HCT116 (cell line): ENCODE measurements around the gene SUGCT. TPM values are rescaled to one million over a fixed set of nuclear protein-coding genes. Genes with fewer than 3 reads are reported as not detected.

Experiments
- ATAC-seq: fragments of 200-7000 bp; cut with Tn5 transposase; 2 replicates; pipeline ENCODE4 v1.9.1; 2020; ENCODE audit warnings: mild to moderate bottlenecking, moderate library complexity
- BruUV-seq: library from RNA; stranded (reverse); fragments of 400-500 nt; replicated peaks from 2 replicates; lab custom pipeline; 2021; lab: Mats Ljungman, UMichigan
- CTCF ChIA-PET: fragments of 300-600 bp; sonication (Branson Sonifier 250); formaldehyde crosslinking; loops from one replicate; lab custom pipeline; 2021; ENCODE audit warnings: antibody characterized with exemption; lab: Charles Lee
- POLR2A ChIA-PET: fragments of 300-600, 350-600 bp; sonication (Branson Sonifier 250); formaldehyde crosslinking; loops from one replicate; lab custom pipeline; 2021; ENCODE audit warnings: antibody characterized with exemption; lab: Charles Lee
- RAD21 ChIA-PET, 2 experiments: fragments of 300-600 bp; sonication (Branson Sonifier 250); formaldehyde crosslinking; loops; one replicate each; lab custom pipeline; 2023; ENCODE audit warnings: low total read pairs in 2 of 2; ENCODE audit not compliant: uncharacterized antibody in 2 of 2, unreplicated experiment in 2 of 2, low non-redundant PET in 1 of 2; lab: Charles Lee
- DNase-seq: peaks from one replicate; pipeline ENCODE4 v3.0.0-alpha.2; 2010; ENCODE audit warnings: low read depth, low spot score
- H2AFZ ChIP-seq: fragments of 200-600 bp; shearing (Covaris generic), sonication (generic); 2 replicates; pipeline ENCODE4 v1.6.1; 2017; ENCODE audit warnings: low read depth, mixed run types, mixed read lengths, antibody characterized with exemption, low read length; ENCODE audit not compliant: poor library complexity, severe bottlenecking
- H3K27ac ChIP-seq: 2 replicates; pipeline ENCODE4 v1.5.1; 2012; ENCODE audit warnings: low read depth, low read length
- H3K27me3 ChIP-seq: fragments of 200-600 bp; sonication (generic); 2 replicates; pipeline ENCODE4 v1.6.1; 2016; ENCODE audit warnings: mixed run types, low read length, mixed read lengths; ENCODE audit not compliant: insufficient read depth
- H3K36me3 ChIP-seq, 2 experiments: fragments of 200-500 bp in 1 of 2; fragments of 200-600 bp in 1 of 2; sonication (Bioruptor generic) in 1 of 2; sonication (generic) in 1 of 2; 2 replicates each; pipeline versions ENCODE4 v1.5.1 to v1.6.1; 2014 to 2016; ENCODE audit warnings: low read length in 2 of 2, inconsistent platforms in 1 of 2, mixed read lengths in 1 of 2, mixed run types in 1 of 2; ENCODE audit not compliant: insufficient read depth in 2 of 2, control insufficient read depth in 1 of 2
- H3K4me1 ChIP-seq, 2 experiments: fragments of 200-600 bp in 1 of 2; sonication (generic) in 1 of 2; 2 replicates each; pipeline versions ENCODE4 v1.5.1 to v1.6.1; 2012 to 2017; ENCODE audit warnings: low read length in 2 of 2, inconsistent platforms in 1 of 2, mild to moderate bottlenecking in 1 of 2, mixed read lengths in 1 of 2, mixed run types in 1 of 2, moderate library complexity in 1 of 2; ENCODE audit not compliant: insufficient read depth in 2 of 2, control insufficient read depth in 1 of 2
- H3K4me2 ChIP-seq: fragments of 200-600 bp; sonication (generic); 2 replicates; pipeline ENCODE4 v1.6.1; 2017; ENCODE audit warnings: mixed run types, low read length, mixed read lengths
- H3K4me3 ChIP-seq, 2 experiments: fragments of 200-600 bp in 1 of 2; sonication (generic) in 1 of 2; replicated peaks in 1 of 2; 2 replicates each; pipeline ENCODE4 v1.5.1; 2011 to 2016; ENCODE audit warnings: low read length in 2 of 2, control low read depth in 1 of 2, low read depth in 1 of 2, mild to moderate bottlenecking in 1 of 2, mixed read lengths in 1 of 2, mixed run types in 1 of 2
- H3K79me2 ChIP-seq: fragments of 200-600 bp; sonication (generic); 2 replicates; pipeline ENCODE4 v1.6.1; 2017; ENCODE audit warnings: mild to moderate bottlenecking, mixed run types, low read length, moderate library complexity, mixed read lengths; ENCODE audit not compliant: insufficient read depth
- H3K9ac ChIP-seq: fragments of 200-600 bp; sonication (generic); 2 replicates; pipeline ENCODE4 v1.6.1; 2016; ENCODE audit warnings: low read length, mixed read lengths
- H3K9me2 ChIP-seq: fragments of 200-600 bp; sonication (generic), shearing (Covaris generic); 2 replicates; pipeline ENCODE4 v1.6.1; 2017; ENCODE audit warnings: mixed run types, mild to moderate bottlenecking, moderate library complexity; ENCODE audit not compliant: insufficient read depth
- H3K9me3 ChIP-seq, 2 experiments: fragments of 200-500 bp in 1 of 2; fragments of 200-600 bp in 1 of 2; sonication (Bioruptor generic) in 1 of 2; sonication (generic) in 1 of 2; 2 replicates each; pipeline ENCODE4 v1.6.1; 2014 to 2017; ENCODE audit warnings: low read length in 2 of 2, mixed read lengths in 2 of 2, inconsistent platforms in 1 of 2, low read depth in 1 of 2, mild to moderate bottlenecking in 1 of 2, mixed run types in 1 of 2, moderate library complexity in 1 of 2; ENCODE audit not compliant: control insufficient read depth in 1 of 2, insufficient read depth in 1 of 2
- H4K20me1 ChIP-seq: fragments of 200-600 bp; sonication (generic), shearing (Covaris generic); 2 replicates; pipeline ENCODE4 v1.6.1; 2017; ENCODE audit warnings: mixed run types, mild to moderate bottlenecking, moderate library complexity; ENCODE audit not compliant: insufficient read depth
- CBX3 ChIP-seq: IDR thresholded peaks from 2 replicates; pipeline ENCODE4 v1.6.1; 2012; ENCODE audit warnings: low read depth
- CEBPB ChIP-seq: IDR thresholded peaks from 2 replicates; pipeline ENCODE4 v1.6.1; 2012; ENCODE audit warnings: low read depth
- ELF1 ChIP-seq: IDR thresholded peaks from 2 replicates; pipeline ENCODE4 v1.6.1; 2012; ENCODE audit warnings: low read depth, borderline replicate concordance
- JUND ChIP-seq: IDR thresholded peaks from 2 replicates; pipeline ENCODE4 v1.6.1; 2012
- SP1 ChIP-seq: IDR thresholded peaks from 2 replicates; pipeline ENCODE4 v1.6.1; 2012; ENCODE audit warnings: low read depth
- SRF ChIP-seq: IDR thresholded peaks from 2 replicates; pipeline ENCODE4 v1.6.1; 2012; ENCODE audit warnings: low read depth
- YY1 ChIP-seq: IDR thresholded peaks from 2 replicates; pipeline ENCODE4 v1.6.1; 2011; ENCODE audit warnings: low read length, low read depth, moderate library complexity, mild to moderate bottlenecking; ENCODE audit not compliant: insufficient replicate concordance; ENCODE audit errors: extremely low read depth
- ZFX ChIP-seq: fragments of 450-650 bp; IDR thresholded peaks from 2 replicates; pipeline ENCODE4 v1.6.1; 2017
- intact Hi-C: fragments of 100-400 bp; cut with micrococcal nuclease; formaldehyde crosslinking; loops from 2 replicates; pipeline ENCODE4 v1.10.0; 2022
- total RNA-seq: library from RNA; stranded (reverse); gene quantifications from one replicate; pipeline ENCODE4 v1.2.1, GENCODE V29; 2021; ENCODE audit not compliant: unreplicated experiment
- TF ChIP-seq, protein P1 (sequence below): IDR thresholded peaks from 2 replicates; pipeline ENCODE4 v1.6.1; 2012
- TF ChIP-seq, protein P2 (sequence below), 3 experiments: fragments of 200-600 bp in 1 of 3; sonication (generic) in 1 of 3; IDR thresholded peaks in 2 of 3; conservative IDR thresholded peaks in 1 of 3; 2 replicates each; pipeline ENCODE4 v1.5.1; 2012 to 2017; ENCODE audit warnings: low read depth in 2 of 3, low read length in 2 of 3, antibody characterized with exemption in 1 of 3, borderline replicate concordance in 1 of 3, control low read depth in 1 of 3, mild to moderate bottlenecking in 1 of 3, mixed read lengths in 1 of 3, mixed run types in 1 of 3, moderate library complexity in 1 of 3; ENCODE audit not compliant: insufficient read depth in 1 of 3
- TF ChIP-seq, protein P3 (sequence below): IDR thresholded peaks from 2 replicates; pipeline ENCODE4 v1.6.1; 2012

The SUGCT gene
- total RNA-seq, 1 experiment from 2014 or later: 4.4 TPM

DNA sequence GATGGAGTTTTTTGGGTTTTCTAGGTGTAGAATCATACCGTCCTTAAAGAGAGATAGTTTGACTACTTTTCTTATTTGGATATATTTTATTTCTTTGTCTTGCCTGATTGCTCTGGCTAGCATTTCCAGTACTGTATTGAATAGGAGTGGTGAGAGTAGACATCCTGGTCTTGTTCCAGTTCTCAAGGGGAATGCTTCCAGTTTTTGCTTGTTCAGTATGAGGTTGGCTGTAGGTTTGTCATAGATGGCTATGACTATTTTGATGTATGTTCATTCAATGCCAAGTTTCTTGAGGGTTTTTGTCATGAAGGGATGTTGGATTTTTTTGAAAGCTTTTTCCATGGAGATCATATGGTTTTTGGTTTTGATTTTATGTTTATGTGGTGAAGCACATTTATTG is 676.9 kb downstream of the SUGCT start:
- H3K9me3 ChIP-seq: no peaks in the 10 kb centered on the region
- H3K79me2 ChIP-seq: no peaks in the 10 kb centered on the region
- H3K4me2 ChIP-seq: no peak overlapping the region
- intact Hi-C loops: no loop called here
- H3K27me3 ChIP-seq: no peaks in the 10 kb centered on the region
- ChIA-PET POLR2A (no interaction called here), RAD21 (no interaction called here), CTCF (no interaction called here)
- no peak overlapping the region for H2AFZ ChIP-seq
- BruUV-seq: no TSS peak
- no peaks in the 10 kb centered on the region for H4K20me1 ChIP-seq
- ATAC-seq: no peak
- DNase-seq: no peak
- H3K9ac ChIP-seq: no peak overlapping the region
- no peak overlapping the region for H3K4me3 ChIP-seq
- no peak for TF ChIP-seq JUND
- no peak for TF ChIP-seq SRF
- TF ChIP-seq YY1: no peak
- TF ChIP-seq CEBPB: no peak
- no peak for TF ChIP-seq CBX3
- TF ChIP-seq, protein P1, sequence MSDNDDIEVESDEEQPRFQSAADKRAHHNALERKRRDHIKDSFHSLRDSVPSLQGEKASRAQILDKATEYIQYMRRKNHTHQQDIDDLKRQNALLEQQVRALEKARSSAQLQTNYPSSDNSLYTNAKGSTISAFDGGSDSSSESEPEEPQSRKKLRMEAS: no peak
- TF ChIP-seq ZFX: no peak
- TF ChIP-seq SP1: no peak
- TF ChIP-seq, protein P2, sequence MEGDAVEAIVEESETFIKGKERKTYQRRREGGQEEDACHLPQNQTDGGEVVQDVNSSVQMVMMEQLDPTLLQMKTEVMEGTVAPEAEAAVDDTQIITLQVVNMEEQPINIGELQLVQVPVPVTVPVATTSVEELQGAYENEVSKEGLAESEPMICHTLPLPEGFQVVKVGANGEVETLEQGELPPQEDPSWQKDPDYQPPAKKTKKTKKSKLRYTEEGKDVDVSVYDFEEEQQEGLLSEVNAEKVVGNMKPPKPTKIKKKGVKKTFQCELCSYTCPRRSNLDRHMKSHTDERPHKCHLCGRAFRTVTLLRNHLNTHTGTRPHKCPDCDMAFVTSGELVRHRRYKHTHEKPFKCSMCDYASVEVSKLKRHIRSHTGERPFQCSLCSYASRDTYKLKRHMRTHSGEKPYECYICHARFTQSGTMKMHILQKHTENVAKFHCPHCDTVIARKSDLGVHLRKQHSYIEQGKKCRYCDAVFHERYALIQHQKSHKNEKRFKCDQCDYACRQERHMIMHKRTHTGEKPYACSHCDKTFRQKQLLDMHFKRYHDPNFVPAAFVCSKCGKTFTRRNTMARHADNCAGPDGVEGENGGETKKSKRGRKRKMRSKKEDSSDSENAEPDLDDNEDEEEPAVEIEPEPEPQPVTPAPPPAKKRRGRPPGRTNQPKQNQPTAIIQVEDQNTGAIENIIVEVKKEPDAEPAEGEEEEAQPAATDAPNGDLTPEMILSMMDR (IDR thresholded peaks at IDR 0.05 in 2 of 3, conservative IDR thresholded peaks at IDR 0.05 in 1 of 3; ENCODE audit: borderline replicate concordance in 1 of 3, insufficient read depth in 1 of 3, low read depth in 2 of 3, low read length in 2 of 3): no peak
- no peak overlapping the region for H3K27ac ChIP-seq
- no peaks in the 10 kb centered on the region for H3K36me3 ChIP-seq
- H3K4me1 ChIP-seq: no peaks in the 10 kb centered on the region
- no peaks in the 10 kb centered on the region for H3K9me2 ChIP-seq

DNA sequence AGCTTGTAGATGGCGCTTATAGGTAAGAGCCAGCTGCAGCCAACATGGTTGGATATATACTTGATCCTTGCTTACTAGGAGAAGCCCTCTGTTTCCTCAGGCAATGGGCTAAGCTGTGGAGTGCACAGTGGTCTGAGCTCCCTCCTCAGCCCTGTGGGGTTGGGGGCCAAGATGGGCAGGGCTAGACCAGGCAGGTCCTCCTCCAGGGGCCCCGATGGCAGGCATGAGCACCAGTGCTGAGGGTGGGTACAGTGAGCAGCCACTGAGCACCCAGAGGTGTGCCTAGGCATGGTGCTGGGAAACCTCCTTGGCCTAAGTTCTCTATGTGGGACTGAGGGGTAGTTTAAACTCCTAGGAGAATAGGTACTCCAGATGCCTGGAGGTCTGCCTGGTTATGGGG is 680.2 kb downstream of the SUGCT start:
- DNase-seq (no peak), ATAC-seq (no peak)
- Histone ChIP-seq H3K9me2 (no peaks in the 10 kb centered on the region), H3K4me1 (no peaks in the 10 kb centered on the region), H3K9me3 (no peaks in the 10 kb centered on the region), H3K79me2 (no peaks in the 10 kb centered on the region), H3K36me3 (no peaks in the 10 kb centered on the region), H3K9ac (no peak overlapping the region), H4K20me1 (no peaks in the 10 kb centered on the region), H3K4me3 (no peak overlapping the region), H3K27ac (no peak overlapping the region), H3K4me2 (no peak overlapping the region), H2AFZ (no peak overlapping the region), H3K27me3 (no peaks in the 10 kb centered on the region)
- intact Hi-C loops: no loop called here
- CTCF ChIA-PET: no interaction called here
- POLR2A ChIA-PET: no interaction called here
- TF ChIP-seq, protein P3, sequence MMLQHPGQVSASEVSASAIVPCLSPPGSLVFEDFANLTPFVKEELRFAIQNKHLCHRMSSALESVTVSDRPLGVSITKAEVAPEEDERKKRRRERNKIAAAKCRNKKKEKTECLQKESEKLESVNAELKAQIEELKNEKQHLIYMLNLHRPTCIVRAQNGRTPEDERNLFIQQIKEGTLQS: no peak
- TF ChIP-seq SRF (no peak), ELF1 (no peak)
- no TSS peak for BruUV-seq
- RAD21 ChIA-PET: no interaction called here
